ENCODE results near the gene TMEM123.

DNA sequence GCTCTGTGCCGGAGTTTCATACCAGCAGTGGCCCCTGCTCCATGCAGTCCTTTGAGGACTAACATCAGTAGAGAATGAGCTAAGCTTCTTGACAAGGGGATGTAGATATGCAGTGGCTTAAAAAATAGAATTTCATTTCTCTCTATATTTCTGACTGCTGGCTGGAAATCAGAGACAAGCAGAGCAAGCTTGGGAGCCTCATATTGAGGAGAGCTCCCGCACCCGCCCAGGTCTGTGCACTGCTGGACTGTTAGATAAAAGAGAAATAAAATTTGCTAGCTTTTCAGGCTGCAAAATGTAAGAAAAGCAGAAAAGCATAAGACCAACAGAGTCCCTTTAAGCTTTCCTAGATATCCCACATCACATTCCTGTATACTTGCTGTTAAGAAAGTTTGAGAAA is 46.6 kb upstream of the TMEM123 start:
- TF ChIP-seq POLR2A (IDR thresholded peaks at IDR 0.05; ENCODE audit: low read depth, low read length): no peak
- TF ChIP-seq, protein P1, sequence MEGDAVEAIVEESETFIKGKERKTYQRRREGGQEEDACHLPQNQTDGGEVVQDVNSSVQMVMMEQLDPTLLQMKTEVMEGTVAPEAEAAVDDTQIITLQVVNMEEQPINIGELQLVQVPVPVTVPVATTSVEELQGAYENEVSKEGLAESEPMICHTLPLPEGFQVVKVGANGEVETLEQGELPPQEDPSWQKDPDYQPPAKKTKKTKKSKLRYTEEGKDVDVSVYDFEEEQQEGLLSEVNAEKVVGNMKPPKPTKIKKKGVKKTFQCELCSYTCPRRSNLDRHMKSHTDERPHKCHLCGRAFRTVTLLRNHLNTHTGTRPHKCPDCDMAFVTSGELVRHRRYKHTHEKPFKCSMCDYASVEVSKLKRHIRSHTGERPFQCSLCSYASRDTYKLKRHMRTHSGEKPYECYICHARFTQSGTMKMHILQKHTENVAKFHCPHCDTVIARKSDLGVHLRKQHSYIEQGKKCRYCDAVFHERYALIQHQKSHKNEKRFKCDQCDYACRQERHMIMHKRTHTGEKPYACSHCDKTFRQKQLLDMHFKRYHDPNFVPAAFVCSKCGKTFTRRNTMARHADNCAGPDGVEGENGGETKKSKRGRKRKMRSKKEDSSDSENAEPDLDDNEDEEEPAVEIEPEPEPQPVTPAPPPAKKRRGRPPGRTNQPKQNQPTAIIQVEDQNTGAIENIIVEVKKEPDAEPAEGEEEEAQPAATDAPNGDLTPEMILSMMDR (IDR thresholded peaks at IDR 0.05; ENCODE audit: extremely low read depth in 1 of 2, insufficient read depth in 1 of 2, low read depth in 1 of 2, low read length in 2 of 2): no peak
- TF ChIP-seq EZH2 (IDR thresholded peaks at IDR 0.05; ENCODE audit: borderline replicate concordance, low read depth, low read length, severe bottlenecking): no peak
- TF ChIP-seq JUN (IDR thresholded peaks at IDR 0.05; ENCODE audit: borderline replicate concordance, insufficient read depth, insufficient read length, low read depth): no peak
